ENCODE data around the gene RPLP2.

The RPLP2 gene

GRCh38 chr11:774873-775592 lies 34.7 kb upstream of the RPLP2 start:
- DNase-seq: no peak

- no peak for DNase-seq
These were observed 33.6 kb upstream of the RPLP2 start for GRCh38 chr11:776263-776560.

GRCh38 chr11:776561-777287 lies 33.0 kb upstream of the RPLP2 start:
- no peak for DNase-seq

- DNase-seq: peak; percentile 95
These were observed 32.2 kb upstream of the RPLP2 start, which contains the start of gene GATD1 for GRCh38 chr11:777288-778255. Gene GATD1, minus strand, starts transcription at chr11:777487. Its CDS starts 25 bp downstream, at chr11:777462.

GRCh38 chr11:778976-779954 lies 30.5 kb upstream of the RPLP2 start:
- DNase-seq: peak; percentile 26

GRCh38 chr11:779955-780532 lies 29.7 kb upstream of the RPLP2 start:
- DNase-seq: peak; percentile 14

GRCh38 chr11:782264-783174 lies 27.2 kb upstream of the RPLP2 start:
- peak; percentile 25 for DNase-seq

- DNase-seq: peak; percentile 89
These were observed 26.2 kb upstream of the RPLP2 start for GRCh38 chr11:783581-784015.

GRCh38 chr11:786235-787083 lies 23.3 kb upstream of the RPLP2 start:
- DNase-seq: no peak

GRCh38 chr11:787084-787675 lies 22.6 kb upstream of the RPLP2 start:
- no peak for DNase-seq

- DNase-seq: no peak
These were observed 21.6 kb upstream of the RPLP2 start for GRCh38 chr11:788009-788640.

- no peak for DNase-seq
These were observed 20.5 kb upstream of the RPLP2 start for GRCh38 chr11:788953-789940.

GRCh38 chr11:789943-790342 lies 19.8 kb upstream of the RPLP2 start, which contains the start of gene CEND1:
Gene CEND1, minus strand, starts transcription at chr11:790090. Its CDS starts 1,514 bp downstream, at chr11:788576.
- no peak for DNase-seq

GRCh38 chr11:790721-791564 lies 18.8 kb upstream of the RPLP2 start:
- DNase-seq: no peak

- DNase-seq: no peak
These were observed 17.9 kb upstream of the RPLP2 start for GRCh38 chr11:791658-792534.

All from femur (tissue), 1 donor.